Liver (tissue), 9 donors: Measurements from ENCODE around the gene DNAJC4. TPM values are rescaled to one million over a fixed set of nuclear protein-coding genes. Genes with fewer than 3 reads are reported as not detected.

Source experiments
- DNase-seq: peaks from one replicate; pipeline ENCODE4 v3.0.0-alpha.2; 2017; ENCODE audit warnings: low spot score
- H3K27ac ChIP-seq, 2 donors: one replicate each; pipeline ENCODE4 v1.7.0; 2013; ENCODE audit warnings: inconsistent platforms in 2 of 2, low read length in 2 of 2, control low read depth in 1 of 2, low read depth in 1 of 2, mild to moderate bottlenecking in 1 of 2
- H3K27me3 ChIP-seq, 4 donors: one replicate each; pipeline versions ENCODE4 v1.6.1 to v1.7.0; 2013; ENCODE audit warnings: low read length in 3 of 4, inconsistent platforms in 1 of 4, mild to moderate bottlenecking in 1 of 4, moderate library complexity in 1 of 4; ENCODE audit not compliant: control insufficient read depth in 4 of 4, insufficient read depth in 4 of 4
- H3K36me3 ChIP-seq, 4 donors: one replicate each; pipeline versions ENCODE4 v1.6.1 to v1.7.0; 2013; ENCODE audit warnings: low read length in 3 of 4, mild to moderate bottlenecking in 3 of 4, low read depth in 1 of 4, moderate library complexity in 1 of 4; ENCODE audit not compliant: control insufficient read depth in 4 of 4, insufficient read depth in 3 of 4
- H3K4me1 ChIP-seq, 4 donors: one replicate each; pipeline versions ENCODE4 v1.6.1 to v1.7.0; 2013; ENCODE audit warnings: low read length in 3 of 4, mild to moderate bottlenecking in 3 of 4, moderate library complexity in 1 of 4; ENCODE audit not compliant: control insufficient read depth in 4 of 4, insufficient read depth in 4 of 4
- H3K4me3 ChIP-seq, 3 donors: one replicate each; pipeline versions ENCODE4 v1.6.1 to v1.7.0; 2013; ENCODE audit warnings: low read length in 3 of 3, control low read depth in 1 of 3, low read depth in 1 of 3, mild to moderate bottlenecking in 1 of 3
- H3K9ac ChIP-seq, 2 donors: one replicate each; pipeline ENCODE4 v1.7.0; 2013; ENCODE audit warnings: low read length in 2 of 2, mild to moderate bottlenecking in 2 of 2, moderate library complexity in 2 of 2, control low read depth in 1 of 2, low read depth in 1 of 2
- H3K9me3 ChIP-seq, 4 donors: one replicate each; pipeline versions ENCODE4 v1.6.1 to v1.7.0; 2013; ENCODE audit warnings: low read length in 3 of 4; ENCODE audit not compliant: control insufficient read depth in 4 of 4
- EGR1 ChIP-seq, 2 donors: IDR thresholded peaks; 2 replicates each; pipeline ENCODE4 v1.6.1; 2016 to 2018; ENCODE audit warnings: antibody characterized with exemption in 2 of 2, low read depth in 2 of 2
- FOXA1 ChIP-seq: IDR thresholded peaks from 2 replicates; pipeline ENCODE4 v1.6.1; 2016; ENCODE audit warnings: antibody characterized with exemption
- FOXA2 ChIP-seq: IDR thresholded peaks from 2 replicates; pipeline ENCODE4 v1.6.1; 2016; ENCODE audit warnings: antibody characterized with exemption
- GABPA ChIP-seq, 2 donors: IDR thresholded peaks in 1 of 2; conservative IDR thresholded peaks in 1 of 2; 2 replicates each; pipeline ENCODE4 v1.6.1; 2016; ENCODE audit warnings: antibody characterized with exemption in 2 of 2, mild to moderate bottlenecking in 1 of 2, moderate library complexity in 1 of 2
- HNF4A ChIP-seq, 2 donors: conservative IDR thresholded peaks; 2 replicates each; pipeline ENCODE4 v1.6.1; 2016; ENCODE audit warnings: antibody characterized with exemption in 2 of 2, mild to moderate bottlenecking in 2 of 2
- JUND ChIP-seq, 2 donors: IDR thresholded peaks; 2 replicates each; pipeline ENCODE4 v1.6.1; 2016; ENCODE audit warnings: antibody characterized with exemption in 2 of 2
- NR2F2 ChIP-seq: IDR thresholded peaks from 2 replicates; pipeline ENCODE4 v1.6.1; 2016; ENCODE audit warnings: antibody characterized with exemption
- RAD21 ChIP-seq, 2 donors: IDR thresholded peaks; 2 replicates each; pipeline ENCODE4 v1.6.1; 2016; ENCODE audit warnings: antibody characterized with exemption in 2 of 2, mild to moderate bottlenecking in 2 of 2
- RXRA ChIP-seq, 2 donors: IDR thresholded peaks; 2 replicates each; pipeline ENCODE4 v1.6.1; 2017 to 2018; ENCODE audit warnings: antibody characterized with exemption in 2 of 2, mild to moderate bottlenecking in 1 of 2
- SP1 ChIP-seq: IDR thresholded peaks from 2 replicates; pipeline ENCODE4 v1.6.1; 2018; ENCODE audit warnings: antibody characterized with exemption, mild to moderate bottlenecking
- TAF1 ChIP-seq: conservative IDR thresholded peaks from 2 replicates; pipeline ENCODE4 v1.6.1; 2016; ENCODE audit warnings: antibody characterized with exemption, mild to moderate bottlenecking
- YY1 ChIP-seq: IDR thresholded peaks from 2 replicates; pipeline ENCODE4 v1.6.1; 2016; ENCODE audit warnings: antibody characterized with exemption, mild to moderate bottlenecking
- WGBS: extraction: QIAGEN DNeasy Blood & Tissue Kit; methylation state at CpG from one replicate; pipeline ENCODE4 v1.1.7; 2013; 5-methylcytosine and 5-hydroxymethylcytosine counted together
- polyA plus RNA-seq, 2 donors: library from polyadenylated mRNA; stranded (reverse) in 1 of 2; unstranded in 1 of 2; fragments of 200-250 nt in 1 of 2; fragments of >200 nt in 1 of 2; fragmentation: Nextera tagmentation in 1 of 2; extraction: Ambion mirVana in 1 of 2; gene quantifications; one replicate each; pipeline versions ENCODE4 v1.2.1 to v1.2.3, GENCODE V29; 2013 to 2015
- total RNA-seq, 2 donors: library from RNA; depleted of rRNA; stranded (reverse); fragments of >200 nt; gene quantifications; one replicate each; pipeline ENCODE4 v1.2.3, GENCODE V29; 2014
- TF ChIP-seq, protein P1 (sequence below): IDR thresholded peaks from 2 replicates; pipeline ENCODE4 v1.6.1; 2016; ENCODE audit warnings: antibody characterized with exemption
- TF ChIP-seq, protein P2 (sequence below): IDR thresholded peaks from 2 replicates; pipeline ENCODE4 v1.6.1; 2016; ENCODE audit warnings: antibody characterized with exemption
- TF ChIP-seq, protein P3 (sequence below): IDR thresholded peaks from 2 replicates; pipeline ENCODE4 v1.6.1; 2016; ENCODE audit warnings: antibody characterized with exemption, mild to moderate bottlenecking
- TF ChIP-seq, protein P4 (sequence below): fragments of 150-350 bp; IDR thresholded peaks from 2 replicates; pipeline ENCODE4 v1.5.1; 2017; ENCODE audit warnings: improper control_type of control experiment, low read depth, low read length; ENCODE audit not compliant: missing input control
- TF ChIP-seq, protein P5 (sequence below): IDR thresholded peaks from 2 replicates; pipeline ENCODE4 v1.6.1; 2016; ENCODE audit warnings: antibody characterized with exemption
- donor health status: healthy.
- donor health status: healthy.
- donor health status: healthy.
- donor health status: healthy.
- donor health status: healthy.

DNAJC4 gene
- total and polyA plus RNA-seq, 4 donors, result 8.5 to 25.9 (median 23.5) TPM

DNA sequence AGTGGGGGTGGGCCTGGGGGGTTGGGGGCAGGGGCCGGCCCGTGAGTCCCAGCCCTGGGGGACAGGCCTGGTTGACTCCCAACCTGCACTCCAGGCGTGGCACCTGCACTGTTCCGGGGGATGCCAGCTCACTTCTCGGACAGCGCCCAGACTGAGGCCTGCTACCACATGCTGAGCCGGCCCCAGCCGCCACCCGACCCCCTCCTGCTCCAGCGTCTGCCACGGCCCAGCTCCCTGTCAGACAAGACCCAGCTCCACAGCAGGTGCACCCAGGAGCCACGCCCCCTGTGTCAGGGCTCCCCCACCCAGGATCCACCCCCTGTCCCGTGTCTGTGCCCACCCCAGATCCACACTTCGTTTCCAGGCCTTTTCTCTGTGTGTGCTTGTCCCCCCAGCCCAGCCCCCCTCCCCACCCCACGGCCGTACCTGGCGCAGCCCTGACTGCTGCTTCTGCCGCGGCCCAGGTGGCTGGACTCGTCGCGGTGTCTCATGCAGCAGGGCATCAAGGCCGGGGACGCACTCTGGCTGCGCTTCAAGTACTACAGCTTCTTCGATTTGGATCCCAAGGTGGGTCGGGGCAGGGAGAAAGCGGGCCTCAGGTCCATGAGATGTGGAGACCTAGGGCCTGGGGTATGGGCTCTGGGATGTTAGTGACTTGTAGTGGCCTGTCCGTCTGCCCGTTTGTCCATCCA is 19.0 kb upstream of the DNAJC4 start:
- Histone ChIP-seq H3K4me3 (no peak overlapping the region), H3K27me3 (no peaks in the 10 kb centered on the region), H3K9me3 (no peaks in the 10 kb centered on the region), H3K9ac (no peak overlapping the region), H3K27ac (no peak overlapping the region), H3K4me1 (peaks cover 0 to 4% (median 0%) of the 10 kb centered on the region in 4 donors), H3K36me3 (peaks cover 0 to 13% (median 8%) of the 10 kb centered on the region in 4 donors)
- 94% methylated on average over 30 of the region's 30 CpGs for WGBS
- no peak for DNase-seq
- no peak for TF ChIP-seq RXRA (IDR thresholded peaks at IDR 0.05)
- TF ChIP-seq NR2F2, result no peak
- TF ChIP-seq HNF4A (conservative IDR thresholded peaks at IDR 0.05), result no peak
- no peak for TF ChIP-seq EGR1 (IDR thresholded peaks at IDR 0.05; ENCODE audit: low read depth in 2 of 2)
- no peak for TF ChIP-seq JUND (IDR thresholded peaks at IDR 0.05)
- TF ChIP-seq FOXA2, result no peak

DNA sequence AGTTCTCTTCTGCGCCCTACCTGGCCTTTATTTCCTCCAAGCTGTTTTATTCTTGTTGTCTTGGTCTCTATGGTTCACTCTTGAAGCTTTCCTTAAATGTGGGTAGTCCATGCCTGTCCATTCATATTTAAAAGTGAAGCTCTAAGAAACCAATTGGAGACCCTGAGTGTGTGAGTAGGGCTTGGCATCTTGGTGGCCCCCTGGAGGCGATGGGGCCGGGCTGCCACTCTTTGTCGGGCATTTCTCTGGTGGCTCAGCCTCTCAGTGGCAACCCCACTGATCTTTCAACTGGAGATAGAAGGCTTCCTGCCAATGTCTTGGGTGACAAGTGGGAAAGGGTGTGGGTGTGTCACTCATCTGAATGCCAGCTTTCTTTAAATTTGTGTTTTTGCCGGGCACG is 13.5 kb upstream of the DNAJC4 start:
- Histone ChIP-seq H3K27ac (no peak overlapping the region), H3K36me3 (peaks cover 0 to 18% (median 5%) of the 10 kb centered on the region in 4 donors), H3K4me3 (no peak overlapping the region), H3K27me3 (no peaks in the 10 kb centered on the region), H3K4me1 (peaks cover 7 to 13% (median 13%) of the 10 kb centered on the region in 4 donors), H3K9ac (no peak overlapping the region), H3K9me3 (no peaks in the 10 kb centered on the region)
- WGBS, result 94% methylated on average over 6 of the region's 6 CpGs
- TF ChIP-seq, protein P1, sequence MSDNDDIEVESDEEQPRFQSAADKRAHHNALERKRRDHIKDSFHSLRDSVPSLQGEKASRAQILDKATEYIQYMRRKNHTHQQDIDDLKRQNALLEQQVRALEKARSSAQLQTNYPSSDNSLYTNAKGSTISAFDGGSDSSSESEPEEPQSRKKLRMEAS, result no peak
- TF ChIP-seq FOXA2 (no peak), FOXA1 (no peak), SP1 (no peak), NR2F2 (no peak), RXRA (IDR thresholded peaks at IDR 0.05) (no peak), TAF1 (no peak), RAD21 (IDR thresholded peaks at IDR 0.05) (no peak), GABPA (IDR thresholded peaks at IDR 0.05 in 1 of 2, conservative IDR thresholded peaks at IDR 0.05 in 1 of 2) (no peak), JUND (IDR thresholded peaks at IDR 0.05) (no peak), HNF4A (conservative IDR thresholded peaks at IDR 0.05) (no peak), YY1 (no peak)
- TF ChIP-seq, protein P2, sequence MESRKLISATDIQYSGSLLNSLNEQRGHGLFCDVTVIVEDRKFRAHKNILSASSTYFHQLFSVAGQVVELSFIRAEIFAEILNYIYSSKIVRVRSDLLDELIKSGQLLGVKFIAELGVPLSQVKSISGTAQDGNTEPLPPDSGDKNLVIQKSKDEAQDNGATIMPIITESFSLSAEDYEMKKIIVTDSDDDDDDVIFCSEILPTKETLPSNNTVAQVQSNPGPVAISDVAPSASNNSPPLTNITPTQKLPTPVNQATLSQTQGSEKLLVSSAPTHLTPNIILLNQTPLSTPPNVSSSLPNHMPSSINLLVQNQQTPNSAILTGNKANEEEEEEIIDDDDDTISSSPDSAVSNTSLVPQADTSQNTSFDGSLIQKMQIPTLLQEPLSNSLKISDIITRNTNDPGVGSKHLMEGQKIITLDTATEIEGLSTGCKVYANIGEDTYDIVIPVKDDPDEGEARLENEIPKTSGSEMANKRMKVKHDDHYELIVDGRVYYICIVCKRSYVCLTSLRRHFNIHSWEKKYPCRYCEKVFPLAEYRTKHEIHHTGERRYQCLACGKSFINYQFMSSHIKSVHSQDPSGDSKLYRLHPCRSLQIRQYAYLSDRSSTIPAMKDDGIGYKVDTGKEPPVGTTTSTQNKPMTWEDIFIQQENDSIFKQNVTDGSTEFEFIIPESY, result no peak
- TF ChIP-seq, protein P3, sequence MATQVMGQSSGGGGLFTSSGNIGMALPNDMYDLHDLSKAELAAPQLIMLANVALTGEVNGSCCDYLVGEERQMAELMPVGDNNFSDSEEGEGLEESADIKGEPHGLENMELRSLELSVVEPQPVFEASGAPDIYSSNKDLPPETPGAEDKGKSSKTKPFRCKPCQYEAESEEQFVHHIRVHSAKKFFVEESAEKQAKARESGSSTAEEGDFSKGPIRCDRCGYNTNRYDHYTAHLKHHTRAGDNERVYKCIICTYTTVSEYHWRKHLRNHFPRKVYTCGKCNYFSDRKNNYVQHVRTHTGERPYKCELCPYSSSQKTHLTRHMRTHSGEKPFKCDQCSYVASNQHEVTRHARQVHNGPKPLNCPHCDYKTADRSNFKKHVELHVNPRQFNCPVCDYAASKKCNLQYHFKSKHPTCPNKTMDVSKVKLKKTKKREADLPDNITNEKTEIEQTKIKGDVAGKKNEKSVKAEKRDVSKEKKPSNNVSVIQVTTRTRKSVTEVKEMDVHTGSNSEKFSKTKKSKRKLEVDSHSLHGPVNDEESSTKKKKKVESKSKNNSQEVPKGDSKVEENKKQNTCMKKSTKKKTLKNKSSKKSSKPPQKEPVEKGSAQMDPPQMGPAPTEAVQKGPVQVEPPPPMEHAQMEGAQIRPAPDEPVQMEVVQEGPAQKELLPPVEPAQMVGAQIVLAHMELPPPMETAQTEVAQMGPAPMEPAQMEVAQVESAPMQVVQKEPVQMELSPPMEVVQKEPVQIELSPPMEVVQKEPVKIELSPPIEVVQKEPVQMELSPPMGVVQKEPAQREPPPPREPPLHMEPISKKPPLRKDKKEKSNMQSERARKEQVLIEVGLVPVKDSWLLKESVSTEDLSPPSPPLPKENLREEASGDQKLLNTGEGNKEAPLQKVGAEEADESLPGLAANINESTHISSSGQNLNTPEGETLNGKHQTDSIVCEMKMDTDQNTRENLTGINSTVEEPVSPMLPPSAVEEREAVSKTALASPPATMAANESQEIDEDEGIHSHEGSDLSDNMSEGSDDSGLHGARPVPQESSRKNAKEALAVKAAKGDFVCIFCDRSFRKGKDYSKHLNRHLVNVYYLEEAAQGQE, result no peak
- TF ChIP-seq, protein P4, sequence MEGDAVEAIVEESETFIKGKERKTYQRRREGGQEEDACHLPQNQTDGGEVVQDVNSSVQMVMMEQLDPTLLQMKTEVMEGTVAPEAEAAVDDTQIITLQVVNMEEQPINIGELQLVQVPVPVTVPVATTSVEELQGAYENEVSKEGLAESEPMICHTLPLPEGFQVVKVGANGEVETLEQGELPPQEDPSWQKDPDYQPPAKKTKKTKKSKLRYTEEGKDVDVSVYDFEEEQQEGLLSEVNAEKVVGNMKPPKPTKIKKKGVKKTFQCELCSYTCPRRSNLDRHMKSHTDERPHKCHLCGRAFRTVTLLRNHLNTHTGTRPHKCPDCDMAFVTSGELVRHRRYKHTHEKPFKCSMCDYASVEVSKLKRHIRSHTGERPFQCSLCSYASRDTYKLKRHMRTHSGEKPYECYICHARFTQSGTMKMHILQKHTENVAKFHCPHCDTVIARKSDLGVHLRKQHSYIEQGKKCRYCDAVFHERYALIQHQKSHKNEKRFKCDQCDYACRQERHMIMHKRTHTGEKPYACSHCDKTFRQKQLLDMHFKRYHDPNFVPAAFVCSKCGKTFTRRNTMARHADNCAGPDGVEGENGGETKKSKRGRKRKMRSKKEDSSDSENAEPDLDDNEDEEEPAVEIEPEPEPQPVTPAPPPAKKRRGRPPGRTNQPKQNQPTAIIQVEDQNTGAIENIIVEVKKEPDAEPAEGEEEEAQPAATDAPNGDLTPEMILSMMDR, result no peak
- TF ChIP-seq, protein P5, sequence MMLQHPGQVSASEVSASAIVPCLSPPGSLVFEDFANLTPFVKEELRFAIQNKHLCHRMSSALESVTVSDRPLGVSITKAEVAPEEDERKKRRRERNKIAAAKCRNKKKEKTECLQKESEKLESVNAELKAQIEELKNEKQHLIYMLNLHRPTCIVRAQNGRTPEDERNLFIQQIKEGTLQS, result no peak
- DNase-seq, result no peak
